H9 (cell line): ENCODE results near the gene ABCA10. TPM values are rescaled to one million over a fixed set of nuclear protein-coding genes. Genes with fewer than 3 reads are reported as not detected.
"Not testable (repeated sequence)": the region's sequence is repeated elsewhere in the genome, so short reads cannot be mapped to it uniquely, and the experiment has no call there.

Experiments used
- DNase-seq: peaks from one replicate; pipeline ENCODE4 v3.0.0-alpha.2; 2017
- H2AFZ ChIP-seq: one replicate; pipeline ENCODE4 v1.6.1; 2013; ENCODE audit warnings: mild to moderate bottlenecking, low read length, control low read depth, moderate library complexity
- H2AK5ac ChIP-seq: 2 replicates; pipeline ENCODE4 v1.6.1; 2013; ENCODE audit warnings: low read length, control low read depth, mixed read lengths; ENCODE audit not compliant: insufficient read length
- H2BK120ac ChIP-seq: one replicate; pipeline ENCODE4 v1.6.1; 2013; ENCODE audit warnings: low read depth, mild to moderate bottlenecking, low read length, control low read depth, inconsistent platforms; ENCODE audit not compliant: poor library complexity, severe bottlenecking
- H2BK12ac ChIP-seq: 2 replicates; pipeline ENCODE4 v1.6.1; 2013; ENCODE audit warnings: low read length, control low read depth, mixed read lengths, low read depth; ENCODE audit not compliant: insufficient read length
- H2BK15ac ChIP-seq: 2 replicates; pipeline ENCODE4 v1.6.1; 2013; ENCODE audit warnings: low read depth, low read length, control low read depth
- H2BK20ac ChIP-seq: one replicate; pipeline ENCODE4 v1.6.1; 2013; ENCODE audit warnings: low read depth, mild to moderate bottlenecking, low read length, control low read depth, inconsistent platforms; ENCODE audit not compliant: poor library complexity, severe bottlenecking
- H2BK5ac ChIP-seq: 2 replicates; pipeline ENCODE4 v1.6.1; 2013; ENCODE audit warnings: low read length, control low read depth, mixed read lengths; ENCODE audit not compliant: insufficient read length
- H3K14ac ChIP-seq: 2 replicates; pipeline ENCODE4 v1.6.1; 2013; ENCODE audit warnings: low read length, control low read depth; ENCODE audit not compliant: insufficient read depth
- H3K18ac ChIP-seq: 2 replicates; pipeline ENCODE4 v1.6.1; 2013; ENCODE audit warnings: low read depth, mild to moderate bottlenecking, mixed read lengths, low read length, control low read depth; ENCODE audit not compliant: insufficient read length
- H3K23ac ChIP-seq: 2 replicates; pipeline ENCODE4 v1.6.1; 2013; ENCODE audit warnings: low read length, control low read depth, mixed read lengths, low read depth; ENCODE audit not compliant: insufficient read length
- H3K23me2 ChIP-seq: 2 replicates; pipeline ENCODE4 v1.6.1; 2013; ENCODE audit warnings: low read depth, mild to moderate bottlenecking, mixed read lengths, low read length, control low read depth; ENCODE audit not compliant: insufficient read length, poor library complexity, severe bottlenecking
- H3K27ac ChIP-seq: 2 replicates; pipeline ENCODE4 v1.5.1; 2013; ENCODE audit warnings: low read length, control low read depth, mixed read lengths, low read depth; ENCODE audit not compliant: insufficient read length
- H3K27me3 ChIP-seq: 2 replicates; pipeline ENCODE4 v1.6.1; 2013; ENCODE audit warnings: low read length, control low read depth, inconsistent platforms; ENCODE audit not compliant: insufficient read depth
- H3K4ac ChIP-seq: 2 replicates; pipeline ENCODE4 v1.6.1; 2013; ENCODE audit warnings: low read depth, mild to moderate bottlenecking, control low read depth, inconsistent platforms, low read length, moderate library complexity
- H3K4me1 ChIP-seq: 2 replicates; pipeline ENCODE4 v1.6.1; 2013; ENCODE audit warnings: low read length, control low read depth, inconsistent platforms; ENCODE audit not compliant: insufficient read depth
- H3K4me2 ChIP-seq: 2 replicates; pipeline ENCODE4 v1.6.1; 2013; ENCODE audit warnings: low read length, control low read depth, mixed read lengths; ENCODE audit not compliant: insufficient read length, insufficient read depth
- H3K56ac ChIP-seq: 2 replicates; pipeline ENCODE4 v1.6.1; 2013; ENCODE audit warnings: low read depth, mild to moderate bottlenecking, mixed read lengths, low read length, control low read depth; ENCODE audit not compliant: insufficient read length
- H3K79me1 ChIP-seq: 2 replicates; pipeline ENCODE4 v1.6.1; 2013; ENCODE audit warnings: low read depth, mild to moderate bottlenecking, moderate library complexity, low read length, control low read depth, inconsistent platforms; ENCODE audit not compliant: insufficient read depth, poor library complexity, severe bottlenecking
- H3K79me2 ChIP-seq: 2 replicates; pipeline ENCODE4 v1.6.1; 2013; ENCODE audit warnings: low read length, control low read depth, inconsistent platforms; ENCODE audit not compliant: insufficient read depth
- H3K9ac ChIP-seq: 2 replicates; pipeline ENCODE4 v1.6.1; 2013; ENCODE audit warnings: low read length, control low read depth, mixed read lengths; ENCODE audit not compliant: insufficient read length; ENCODE audit errors: extremely low read depth
- H3K9me3 ChIP-seq: one replicate; pipeline ENCODE4 v1.6.1; 2013; ENCODE audit warnings: low read depth, low read length, inconsistent platforms; ENCODE audit not compliant: control insufficient read depth
- H3T11ph ChIP-seq: one replicate; pipeline ENCODE4 v1.6.1; 2013; ENCODE audit warnings: mild to moderate bottlenecking, low read length, control low read depth, inconsistent platforms
- H4K20me1 ChIP-seq: one replicate; pipeline ENCODE4 v1.6.1; 2013; ENCODE audit not compliant: control insufficient read depth, insufficient read length, insufficient read depth
- H4K5ac ChIP-seq: 2 replicates; pipeline ENCODE4 v1.6.1; 2013; ENCODE audit warnings: low read depth, mild to moderate bottlenecking, mixed read lengths, low read length, control low read depth; ENCODE audit not compliant: insufficient read length
- H4K8ac ChIP-seq: replicated peaks from 2 replicates; pipeline ENCODE4 v1.6.1; 2013; ENCODE audit warnings: low read length, control low read depth, mixed read lengths, low read depth; ENCODE audit not compliant: insufficient read length
- H4K91ac ChIP-seq: 2 replicates; pipeline ENCODE4 v1.6.1; 2013; ENCODE audit warnings: low read depth, mild to moderate bottlenecking, moderate library complexity, mixed read lengths, low read length, control low read depth; ENCODE audit not compliant: insufficient read length
- H3K27ac Mint-ChIP-seq, 3 experiments: 2 replicates in 2 of 3; 3 replicates in 1 of 3; pipeline ENCODE4 v1.8.0; 2020 to 2021; ENCODE audit warnings: mixed read lengths in 3 of 3, mild to moderate bottlenecking in 1 of 3, moderate library complexity in 1 of 3
- H3K27me3 Mint-ChIP-seq: 2 replicates; pipeline ENCODE4 v1.8.0; 2021; ENCODE audit warnings: low read depth, mild to moderate bottlenecking, moderate library complexity, mixed read lengths
- H3K36me3 Mint-ChIP-seq, 3 experiments: 2 replicates in 2 of 3; 3 replicates in 1 of 3; pipeline ENCODE4 v1.8.0; 2020 to 2021; ENCODE audit warnings: low read depth in 3 of 3, mixed read lengths in 3 of 3; ENCODE audit not compliant: insufficient read depth in 1 of 3
- H3K4me1 Mint-ChIP-seq, 2 experiments: 2 replicates each; pipeline ENCODE4 v1.8.0; 2020; ENCODE audit warnings: mixed read lengths in 2 of 2
- H3K4me3 Mint-ChIP-seq, 2 experiments: 2 replicates in 1 of 2; 3 replicates in 1 of 2; pipeline ENCODE4 v1.8.0; 2020 to 2021; ENCODE audit warnings: mild to moderate bottlenecking in 2 of 2, mixed read lengths in 2 of 2, moderate library complexity in 1 of 2
- H3K9me3 Mint-ChIP-seq, 2 experiments: 2 replicates in 1 of 2; 3 replicates in 1 of 2; pipeline ENCODE4 v1.8.0; 2020; ENCODE audit warnings: mild to moderate bottlenecking in 2 of 2, mixed read lengths in 2 of 2, moderate library complexity in 1 of 2
- CTCF ChIP-seq: fragments of 200-600 bp; sonication (generic); conservative IDR thresholded peaks from 3 replicates; pipeline ENCODE4 v1.8.0; 2021; ENCODE audit warnings: antibody characterized with exemption, mild to moderate bottlenecking
- total RNA-seq: library from RNA; stranded (reverse); gene quantifications from 2 replicates; pipeline ENCODE4 v1.2.1, GENCODE V29; 2021

ABCA10 gene
- total RNA-seq, 1 experiment from 2014 or later = not detected

- DNase-seq = no peak
- H3K23me2 ChIP-seq = no peaks in the 10 kb centered on the region
- Mint-ChIP-seq H3K27me3 (no peaks in the 10 kb centered on the region), H3K9me3 (no peaks in the 10 kb centered on the region), H3K4me1 (no peaks in the 10 kb centered on the region), H3K27ac (no peak overlapping the region), H3K36me3 (no peaks in the 10 kb centered on the region), H3K4me3 (no peak overlapping the region)
- no peak overlapping the region for H3K18ac ChIP-seq
- H3K27ac ChIP-seq = no peak overlapping the region
- no peak overlapping the region for H2AK5ac ChIP-seq
- no peak overlapping the region for H4K91ac ChIP-seq
- no peaks in the 10 kb centered on the region for H4K20me1 ChIP-seq
- H3T11ph ChIP-seq = no peak overlapping the region
- no peak overlapping the region for H4K5ac ChIP-seq
- no peak overlapping the region for H2BK5ac ChIP-seq
- no peaks in the 10 kb centered on the region for H3K4me1 ChIP-seq
- H3K9ac ChIP-seq = no peak overlapping the region
- no peak overlapping the region for H2BK15ac ChIP-seq
- H3K9me3 ChIP-seq = no peaks in the 10 kb centered on the region
- H3K56ac ChIP-seq = no peak overlapping the region
- no peak overlapping the region for H3K23ac ChIP-seq
- no peak overlapping the region for H3K4me2 ChIP-seq
- no peaks in the 10 kb centered on the region for H3K79me2 ChIP-seq
- H3K79me1 ChIP-seq = no peaks in the 10 kb centered on the region
- TF ChIP-seq CTCF = no peak
- H3K27me3 ChIP-seq = no peaks in the 10 kb centered on the region
- H2BK12ac ChIP-seq = no peak overlapping the region
- no peak overlapping the region for H4K8ac ChIP-seq
- H2AFZ ChIP-seq = no peak overlapping the region
- no peak overlapping the region for H3K4ac ChIP-seq
- H2BK120ac ChIP-seq = no peak overlapping the region
- no peak overlapping the region for H2BK20ac ChIP-seq
- H3K14ac ChIP-seq = no peak overlapping the region
Observed at GRCh38 chr17:69170377-69170776, 58.2 kb downstream of the ABCA10 start.

- H2BK5ac ChIP-seq, H3K27ac Mint-ChIP-seq, H3K4ac ChIP-seq, H4K8ac ChIP-seq, H3K4me1 ChIP-seq, H3K56ac ChIP-seq, H2BK20ac ChIP-seq, H4K91ac ChIP-seq, H3K9me3 ChIP-seq, H3K27ac ChIP-seq, H2AK5ac ChIP-seq, H3K4me1 Mint-ChIP-seq, H2BK12ac ChIP-seq, H3K14ac ChIP-seq, H4K20me1 ChIP-seq, H3K27me3 Mint-ChIP-seq, H3K4me3 Mint-ChIP-seq, DNase-seq, H3T11ph ChIP-seq, H3K36me3 Mint-ChIP-seq, H3K4me2 ChIP-seq, H2AFZ ChIP-seq, H3K23me2 ChIP-seq, H3K23ac ChIP-seq, H3K79me2 ChIP-seq, H4K5ac ChIP-seq, H3K9me3 Mint-ChIP-seq, H3K18ac ChIP-seq, H2BK120ac ChIP-seq, H2BK15ac ChIP-seq, H3K27me3 ChIP-seq, H3K9ac ChIP-seq, H3K79me1 ChIP-seq: not testable (repeated sequence)
Observed at GRCh38 chr17:69168642-69169041, 60.0 kb downstream of the ABCA10 start.
